HG03460 (cell line): ENCODE data around the gene ZBTB48.
A peak's percentile ranks its signal among the peaks of the same experiment; 100 is the strongest.

Experiments used
- ATAC-seq: cut with Tn5 transposase; IDR thresholded peaks from one replicate; pipeline ENCODE4 v1.9.1; 2021; ENCODE audit not compliant: unreplicated experiment

The ZBTB48 gene

DNA sequence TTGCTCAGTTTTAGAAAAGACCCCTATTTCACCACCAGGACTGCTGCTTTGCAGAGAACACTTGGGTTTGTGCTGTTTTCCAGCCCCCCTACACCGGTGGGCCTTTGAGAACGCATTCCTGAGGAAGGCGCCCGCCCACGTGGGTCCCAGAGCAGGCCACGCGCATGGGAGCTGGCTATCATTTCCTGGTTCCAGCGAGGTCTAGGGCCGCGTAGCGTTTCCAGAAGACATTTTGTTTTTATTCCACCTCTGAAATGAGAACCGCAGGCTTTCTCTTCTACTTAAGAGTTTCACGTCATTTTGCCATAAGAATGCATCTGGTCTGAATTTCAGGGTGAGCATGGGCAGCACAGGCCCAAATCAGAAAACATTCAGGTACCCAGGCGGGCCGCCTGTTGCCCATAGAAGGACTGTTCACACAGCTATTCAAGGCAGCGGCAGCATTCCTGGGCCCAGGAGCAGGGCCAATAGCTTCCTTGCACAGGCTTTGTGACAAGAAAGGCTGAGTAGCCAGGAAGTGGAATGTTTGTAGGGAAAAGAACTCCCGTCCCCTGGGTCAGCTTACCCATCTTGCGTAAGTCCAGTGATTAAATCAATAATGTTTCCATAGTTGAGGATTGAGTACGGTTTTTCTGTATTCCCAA lies 24.2 kb downstream of the ZBTB48 start:
- no peak for ATAC-seq

DNA sequence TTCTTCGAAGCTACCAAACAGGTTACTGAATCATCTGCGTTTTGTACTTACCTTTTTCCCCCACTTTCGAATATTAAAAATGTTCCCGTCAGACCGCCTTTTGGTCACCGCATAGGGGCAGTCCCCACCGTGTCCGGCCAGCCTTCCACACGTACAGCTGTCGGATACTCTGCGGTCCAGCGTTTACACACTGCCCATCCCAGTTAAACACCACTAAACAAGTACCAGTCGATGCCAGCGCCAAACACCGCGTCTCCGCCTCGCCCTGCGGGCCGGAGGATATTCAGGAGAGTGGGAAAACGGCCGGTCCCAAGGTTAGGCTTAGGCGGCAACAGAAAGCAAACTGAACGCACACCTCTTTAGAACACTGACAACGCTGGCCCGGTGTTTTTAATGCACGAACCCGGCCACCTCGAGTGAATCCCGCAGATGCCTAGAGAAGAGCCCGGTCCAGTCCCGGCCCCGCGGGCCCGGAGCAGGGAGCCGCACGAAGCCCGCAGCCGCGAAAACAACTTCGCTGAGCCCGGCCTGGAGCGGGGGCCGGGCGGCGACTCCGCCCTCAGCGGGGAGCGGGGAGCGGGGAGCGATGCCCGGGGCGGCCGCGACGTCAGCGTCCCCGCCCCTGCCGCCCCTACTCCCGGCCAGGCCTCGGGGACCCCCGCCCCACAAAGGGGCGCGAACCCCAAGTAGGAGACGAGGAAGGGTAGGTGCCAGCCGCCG lies 33.0 kb downstream of the ZBTB48 start:
- ATAC-seq, result peak; percentile 36

GRCh38 chr1:6613361-6614018 lies 33.7 kb downstream of the ZBTB48 start, which contains the start of gene PHF13:
PHF13 (plus strand) TSS chr1:6613731; CDS start chr1:6614067, 336 bp downstream.
- peak; percentile 91 for ATAC-seq

GRCh38 chr1:6614019-6614928 lies 34.5 kb downstream of the ZBTB48 start:
- ATAC-seq, result no peak

- ATAC-seq, result no peak
These were observed 35.4 kb downstream of the ZBTB48 start for GRCh38 chr1:6614929-6615785.

DNA sequence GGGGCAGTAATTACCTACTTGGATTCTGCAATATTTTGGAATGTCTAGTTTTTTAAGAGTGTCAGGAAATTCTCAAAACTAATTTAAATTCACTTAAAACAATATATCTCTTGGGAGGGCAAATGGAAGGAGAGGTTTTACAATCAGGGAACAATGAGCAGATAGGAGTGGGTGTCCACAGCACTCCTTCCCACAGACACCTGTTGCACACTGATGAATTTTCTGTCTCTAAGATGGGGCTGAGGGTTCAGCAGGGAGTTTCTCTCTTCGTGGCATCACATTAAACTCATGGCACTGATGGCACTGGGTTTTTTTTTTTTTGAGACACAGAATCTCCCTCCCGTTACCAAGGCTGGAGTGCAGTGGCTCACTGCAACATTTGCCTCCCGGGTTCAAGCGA lies 39.3 kb downstream of the ZBTB48 start:
- no peak for ATAC-seq

- no peak for ATAC-seq
These were observed 41.9 kb downstream of the ZBTB48 start for GRCh38 chr1:6621429-6622391.

DNA sequence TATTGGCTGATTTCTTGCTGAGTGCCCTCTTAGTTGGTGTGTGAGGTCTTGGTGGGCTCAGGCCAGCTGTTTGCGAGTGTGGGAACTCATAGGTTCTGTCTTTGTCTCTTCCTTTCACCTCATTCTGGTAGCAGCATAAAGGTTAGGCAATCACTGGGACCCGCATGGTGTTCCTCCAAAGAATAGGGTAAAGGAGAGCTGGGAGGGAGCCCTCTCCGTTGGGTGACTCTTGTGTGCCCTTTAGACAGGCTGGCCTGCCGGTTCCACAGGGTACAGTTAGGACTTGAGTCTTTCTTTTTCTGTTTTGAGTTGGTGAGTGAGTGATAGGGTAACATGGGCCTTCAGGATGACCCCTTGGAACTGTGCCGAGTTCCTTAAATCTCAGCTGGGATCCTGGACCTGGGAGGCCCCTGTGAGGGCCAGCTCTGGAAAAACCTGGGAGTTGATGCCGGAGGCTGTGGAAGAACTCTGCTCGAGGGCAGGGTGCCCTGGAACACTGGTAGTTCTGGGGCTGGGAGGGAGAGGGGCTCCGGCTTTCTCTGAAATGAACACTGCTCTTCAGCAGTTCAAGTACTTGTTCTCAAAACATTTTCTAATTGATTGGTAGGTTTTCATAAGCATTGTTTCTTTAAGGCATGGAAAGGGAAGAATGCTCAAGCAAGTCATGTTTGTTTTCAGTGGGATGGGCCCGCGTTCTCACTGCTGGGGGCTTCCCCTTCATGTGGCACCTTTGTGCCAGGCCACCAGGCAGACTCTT lies 42.8 kb downstream of the ZBTB48 start:
- no peak for ATAC-seq

DNA sequence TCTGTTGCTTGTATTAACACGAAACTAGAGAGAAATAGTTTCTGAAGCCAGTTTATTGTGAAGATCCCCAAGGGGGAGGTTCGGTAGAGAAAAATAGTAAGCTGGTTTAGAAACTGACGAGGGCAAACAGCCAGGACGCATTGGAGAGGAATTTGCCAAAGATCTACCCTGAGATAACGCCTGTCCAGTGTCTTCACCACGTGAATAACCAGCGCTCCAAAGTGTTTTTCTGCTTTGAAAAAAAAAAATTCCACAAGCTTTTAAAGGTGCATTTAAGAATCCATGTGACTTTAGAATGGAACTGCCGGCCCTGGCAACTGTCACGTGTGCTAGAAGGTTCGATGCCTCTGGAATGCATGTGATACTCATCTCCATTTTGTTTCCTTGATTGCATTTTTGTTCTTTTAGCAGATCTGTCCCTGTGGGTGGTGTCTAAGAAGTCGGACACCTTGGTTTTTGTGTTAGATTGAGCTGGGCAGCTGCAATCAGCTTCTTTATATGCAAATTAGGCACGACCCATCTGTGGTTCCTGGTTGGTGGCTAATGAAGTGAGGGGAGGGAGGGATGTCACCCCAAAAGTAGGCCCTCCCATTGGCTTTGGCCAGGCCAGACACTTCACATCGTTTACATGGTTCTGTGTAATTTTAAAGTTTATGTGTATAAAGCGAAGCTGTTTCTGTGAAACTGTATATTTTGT lies 43.6 kb downstream of the ZBTB48 start:
- ATAC-seq, result no peak

GRCh38 chr1:6624710-6625583 lies 45.2 kb downstream of the ZBTB48 start, which contains the start of gene THAP3:
THAP3 (plus strand) TSS chr1:6624868; CDS start chr1:6625219, 351 bp downstream.
- peak; percentile 78 for ATAC-seq

DNA sequence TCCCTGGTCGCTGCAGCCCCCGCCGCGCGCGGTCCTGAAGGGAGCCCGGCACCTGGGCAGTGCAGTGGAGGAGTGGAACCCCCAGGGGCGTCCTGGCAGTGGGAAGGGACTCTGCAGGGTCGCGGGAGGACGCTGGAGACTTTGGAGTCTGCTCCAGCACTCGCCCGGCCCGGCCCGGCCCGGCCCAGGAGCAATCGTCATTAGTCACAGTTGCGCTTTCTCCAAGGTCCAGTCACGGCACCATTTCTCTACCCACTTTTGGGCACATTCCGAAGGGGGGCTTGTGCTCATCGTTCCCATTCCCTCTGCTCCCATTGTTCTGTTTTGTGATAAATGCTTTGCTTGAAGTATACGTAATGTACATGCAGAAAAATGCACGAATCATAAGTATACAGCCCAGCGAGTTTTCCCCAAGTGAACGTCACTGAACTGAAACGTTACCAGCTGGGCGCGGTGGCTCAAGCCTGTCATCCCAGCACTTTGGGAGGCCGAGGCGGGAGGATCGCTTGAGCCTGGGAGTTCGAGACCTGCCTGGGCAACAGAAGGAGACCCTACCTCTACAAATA lies 45.9 kb downstream of the ZBTB48 start:
- no peak for ATAC-seq

- no peak for ATAC-seq
These were observed 47.2 kb downstream of the ZBTB48 start for GRCh38 chr1:6627031-6627430.

DNA sequence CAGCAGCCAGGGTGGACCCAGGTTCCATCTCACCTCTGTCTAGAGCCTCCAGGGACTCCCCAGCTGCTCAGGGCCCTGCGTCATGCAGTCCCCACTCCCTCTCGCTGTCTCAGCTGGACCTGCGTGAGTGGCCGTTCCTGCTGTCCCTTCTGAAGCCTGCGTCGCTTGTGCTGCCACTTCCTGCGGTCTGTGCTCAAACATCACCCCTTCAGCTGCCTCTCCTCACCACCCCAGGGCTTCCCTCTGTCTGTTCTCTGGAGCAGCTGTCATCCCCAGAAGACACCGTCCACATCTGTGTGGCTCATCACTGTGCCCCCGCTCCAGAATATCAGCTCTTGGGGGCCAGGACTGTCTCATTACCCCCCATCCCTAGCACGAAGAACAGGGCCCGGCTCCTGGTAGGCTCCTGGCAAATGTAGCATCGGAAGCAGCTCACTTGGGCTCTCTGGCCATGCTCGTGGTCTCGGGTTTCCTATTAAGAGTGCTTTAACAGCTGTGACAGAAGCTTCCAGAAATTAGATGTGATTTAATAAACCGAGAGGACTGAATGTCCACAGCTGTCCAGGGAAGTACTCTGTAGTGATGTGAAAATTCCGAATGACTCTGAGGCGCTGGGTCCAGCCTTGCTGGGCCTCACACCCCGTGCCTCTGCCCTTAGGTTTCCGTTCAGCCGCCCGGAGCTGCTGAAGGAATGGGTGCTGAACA lies 48.2 kb downstream of the ZBTB48 start:
- no peak for ATAC-seq

- ATAC-seq, result no peak
These were observed 49.2 kb downstream of the ZBTB48 start for GRCh38 chr1:6628971-6629479.

- ATAC-seq, result no peak
These were observed 50.2 kb downstream of the ZBTB48 start for GRCh38 chr1:6630027-6630426.
